HCT116 (cell line): ENCODE results near the gene SCRN2. TPM values are rescaled to one million over a fixed set of nuclear protein-coding genes. Genes with fewer than 3 reads are reported as not detected.

ENCODE experiments used
- ATAC-seq: fragments of 200-7000 bp; cut with Tn5 transposase; 2 replicates; pipeline ENCODE4 v1.9.1; 2020; ENCODE audit warnings: mild to moderate bottlenecking, moderate library complexity
- BruUV-seq: library from RNA; stranded (reverse); fragments of 400-500 nt; replicated peaks from 2 replicates; lab custom pipeline; 2021; lab: Mats Ljungman, UMichigan
- CTCF ChIA-PET: fragments of 300-600 bp; sonication (Branson Sonifier 250); formaldehyde crosslinking; loops from one replicate; lab custom pipeline; 2021; ENCODE audit warnings: antibody characterized with exemption; lab: Charles Lee
- POLR2A ChIA-PET: fragments of 300-600, 350-600 bp; sonication (Branson Sonifier 250); formaldehyde crosslinking; loops from one replicate; lab custom pipeline; 2021; ENCODE audit warnings: antibody characterized with exemption; lab: Charles Lee
- RAD21 ChIA-PET, 2 experiments: fragments of 300-600 bp; sonication (Branson Sonifier 250); formaldehyde crosslinking; loops; one replicate each; lab custom pipeline; 2023; ENCODE audit warnings: low total read pairs in 2 of 2; ENCODE audit not compliant: uncharacterized antibody in 2 of 2, unreplicated experiment in 2 of 2, low non-redundant PET in 1 of 2; lab: Charles Lee
- DNase-seq: peaks from one replicate; pipeline ENCODE4 v3.0.0-alpha.2; 2010; ENCODE audit warnings: low read depth, low spot score
- H2AFZ ChIP-seq: fragments of 200-600 bp; shearing (Covaris generic), sonication (generic); 2 replicates; pipeline ENCODE4 v1.6.1; 2017; ENCODE audit warnings: low read depth, mixed run types, mixed read lengths, antibody characterized with exemption, low read length; ENCODE audit not compliant: poor library complexity, severe bottlenecking
- H3K27ac ChIP-seq: 2 replicates; pipeline ENCODE4 v1.5.1; 2012; ENCODE audit warnings: low read depth, low read length
- H3K27me3 ChIP-seq: fragments of 200-600 bp; sonication (generic); 2 replicates; pipeline ENCODE4 v1.6.1; 2016; ENCODE audit warnings: mixed run types, low read length, mixed read lengths; ENCODE audit not compliant: insufficient read depth
- H3K36me3 ChIP-seq, 2 experiments: fragments of 200-500 bp in 1 of 2; fragments of 200-600 bp in 1 of 2; sonication (Bioruptor generic) in 1 of 2; sonication (generic) in 1 of 2; 2 replicates each; pipeline versions ENCODE4 v1.5.1 to v1.6.1; 2014 to 2016; ENCODE audit warnings: low read length in 2 of 2, inconsistent platforms in 1 of 2, mixed read lengths in 1 of 2, mixed run types in 1 of 2; ENCODE audit not compliant: insufficient read depth in 2 of 2, control insufficient read depth in 1 of 2
- H3K4me1 ChIP-seq, 2 experiments: fragments of 200-600 bp in 1 of 2; sonication (generic) in 1 of 2; 2 replicates each; pipeline versions ENCODE4 v1.5.1 to v1.6.1; 2012 to 2017; ENCODE audit warnings: low read length in 2 of 2, inconsistent platforms in 1 of 2, mild to moderate bottlenecking in 1 of 2, mixed read lengths in 1 of 2, mixed run types in 1 of 2, moderate library complexity in 1 of 2; ENCODE audit not compliant: insufficient read depth in 2 of 2, control insufficient read depth in 1 of 2
- H3K4me2 ChIP-seq: fragments of 200-600 bp; sonication (generic); 2 replicates; pipeline ENCODE4 v1.6.1; 2017; ENCODE audit warnings: mixed run types, low read length, mixed read lengths
- H3K4me3 ChIP-seq, 2 experiments: fragments of 200-600 bp in 1 of 2; sonication (generic) in 1 of 2; replicated peaks in 1 of 2; 2 replicates each; pipeline ENCODE4 v1.5.1; 2011 to 2016; ENCODE audit warnings: low read length in 2 of 2, control low read depth in 1 of 2, low read depth in 1 of 2, mild to moderate bottlenecking in 1 of 2, mixed read lengths in 1 of 2, mixed run types in 1 of 2
- H3K79me2 ChIP-seq: fragments of 200-600 bp; sonication (generic); 2 replicates; pipeline ENCODE4 v1.6.1; 2017; ENCODE audit warnings: mild to moderate bottlenecking, mixed run types, low read length, moderate library complexity, mixed read lengths; ENCODE audit not compliant: insufficient read depth
- H3K9ac ChIP-seq: fragments of 200-600 bp; sonication (generic); 2 replicates; pipeline ENCODE4 v1.6.1; 2016; ENCODE audit warnings: low read length, mixed read lengths
- H3K9me2 ChIP-seq: fragments of 200-600 bp; sonication (generic), shearing (Covaris generic); 2 replicates; pipeline ENCODE4 v1.6.1; 2017; ENCODE audit warnings: mixed run types, mild to moderate bottlenecking, moderate library complexity; ENCODE audit not compliant: insufficient read depth
- H3K9me3 ChIP-seq, 2 experiments: fragments of 200-500 bp in 1 of 2; fragments of 200-600 bp in 1 of 2; sonication (Bioruptor generic) in 1 of 2; sonication (generic) in 1 of 2; 2 replicates each; pipeline ENCODE4 v1.6.1; 2014 to 2017; ENCODE audit warnings: low read length in 2 of 2, mixed read lengths in 2 of 2, inconsistent platforms in 1 of 2, low read depth in 1 of 2, mild to moderate bottlenecking in 1 of 2, mixed run types in 1 of 2, moderate library complexity in 1 of 2; ENCODE audit not compliant: control insufficient read depth in 1 of 2, insufficient read depth in 1 of 2
- H4K20me1 ChIP-seq: fragments of 200-600 bp; sonication (generic), shearing (Covaris generic); 2 replicates; pipeline ENCODE4 v1.6.1; 2017; ENCODE audit warnings: mixed run types, mild to moderate bottlenecking, moderate library complexity; ENCODE audit not compliant: insufficient read depth
- ATF3 ChIP-seq: IDR thresholded peaks from 2 replicates; pipeline ENCODE4 v1.6.1; 2012
- CTCF ChIP-seq, 3 experiments: fragments of 200-600 bp in 1 of 3; sonication (generic) in 1 of 3; IDR thresholded peaks in 2 of 3; conservative IDR thresholded peaks in 1 of 3; 2 replicates each; pipeline ENCODE4 v1.5.1; 2012 to 2017; ENCODE audit warnings: low read depth in 2 of 3, low read length in 2 of 3, antibody characterized with exemption in 1 of 3, borderline replicate concordance in 1 of 3, control low read depth in 1 of 3, mild to moderate bottlenecking in 1 of 3, mixed read lengths in 1 of 3, mixed run types in 1 of 3, moderate library complexity in 1 of 3; ENCODE audit not compliant: insufficient read depth in 1 of 3
- EGR1 ChIP-seq: IDR thresholded peaks from 2 replicates; pipeline ENCODE4 v1.6.1; 2012; ENCODE audit warnings: low read depth
- ELF1 ChIP-seq: IDR thresholded peaks from 2 replicates; pipeline ENCODE4 v1.6.1; 2012; ENCODE audit warnings: low read depth, borderline replicate concordance
- EZH2 ChIP-seq: fragments of 200-600 bp; sonication (generic); IDR thresholded peaks from 2 replicates; pipeline ENCODE4 v1.6.1; 2017; ENCODE audit warnings: antibody characterized with exemption, mixed run types
- EZH2phosphoT487 ChIP-seq: fragments of 200-600 bp; IDR thresholded peaks from 2 replicates; pipeline ENCODE4 v1.6.1; 2018; ENCODE audit warnings: antibody characterized with exemption, borderline replicate concordance
- FOSL1 ChIP-seq: IDR thresholded peaks from 2 replicates; pipeline ENCODE4 v1.6.1; 2012; ENCODE audit warnings: low read depth
- POLR2AphosphoS5 ChIP-seq: IDR thresholded peaks from 2 replicates; pipeline ENCODE4 v1.6.1; 2011; ENCODE audit warnings: mild to moderate bottlenecking, low read depth, low read length, moderate library complexity
- RAD21 ChIP-seq: IDR thresholded peaks from 2 replicates; pipeline ENCODE4 v1.6.1; 2012; ENCODE audit warnings: low read depth, mild to moderate bottlenecking
- REST ChIP-seq: IDR thresholded peaks from 2 replicates; pipeline ENCODE4 v1.6.1; 2012; ENCODE audit warnings: low read depth
- SIN3A ChIP-seq: IDR thresholded peaks from 2 replicates; pipeline ENCODE4 v1.6.1; 2012; ENCODE audit warnings: low read depth
- SP1 ChIP-seq: IDR thresholded peaks from 2 replicates; pipeline ENCODE4 v1.6.1; 2012; ENCODE audit warnings: low read depth
- TCF7L2 ChIP-seq: IDR thresholded peaks from 2 replicates; pipeline ENCODE4 v1.7.0; 2011; ENCODE audit warnings: borderline replicate concordance, inconsistent platforms; ENCODE audit not compliant: insufficient read depth, insufficient read length; ENCODE audit errors: extremely low read depth
- YY1 ChIP-seq: IDR thresholded peaks from 2 replicates; pipeline ENCODE4 v1.6.1; 2011; ENCODE audit warnings: low read length, low read depth, moderate library complexity, mild to moderate bottlenecking; ENCODE audit not compliant: insufficient replicate concordance; ENCODE audit errors: extremely low read depth
- ZBTB33 ChIP-seq: IDR thresholded peaks from 2 replicates; pipeline ENCODE4 v1.6.1; 2011; ENCODE audit warnings: mild to moderate bottlenecking, low read length, moderate library complexity; ENCODE audit not compliant: insufficient replicate concordance; ENCODE audit errors: extremely low read depth
- ZFX ChIP-seq: fragments of 450-650 bp; IDR thresholded peaks from 2 replicates; pipeline ENCODE4 v1.6.1; 2017
- ZNF274 ChIP-seq: fragments of 200-500 bp; sonication (Bioruptor generic); IDR thresholded peaks from 2 replicates; pipeline ENCODE4 v1.6.1; 2014; ENCODE audit warnings: mild to moderate bottlenecking, low read depth, low read length, inconsistent platforms
- intact Hi-C: fragments of 100-400 bp; cut with micrococcal nuclease; formaldehyde crosslinking; loops from 2 replicates; pipeline ENCODE4 v1.10.0; 2022
- total RNA-seq: library from RNA; stranded (reverse); gene quantifications from one replicate; pipeline ENCODE4 v1.2.1, GENCODE V29; 2021; ENCODE audit not compliant: unreplicated experiment

The SCRN2 gene
- total RNA-seq, 1 experiment from 2014 or later, result 53.2 TPM

GRCh38 chr17:47860386-47860785 lies 19.3 kb upstream of the SCRN2 start:
- Histone ChIP-seq H3K4me3 (no peak overlapping the region), H3K9ac (no peak overlapping the region), H3K36me3 (no peaks in the 10 kb centered on the region), H3K27me3 (no peaks in the 10 kb centered on the region; the same call in 1 of the 2 replicates), H3K27ac (no peak overlapping the region), H3K9me3 (no peaks in the 10 kb centered on the region), H4K20me1 (no peaks in the 10 kb centered on the region), H3K79me2 (no peaks in the 10 kb centered on the region), H3K9me2 (no peaks in the 10 kb centered on the region), H3K4me1 (peaks cover 11 to 18% of the 10 kb centered on the region in 2 experiments), H2AFZ (no peak overlapping the region), H3K4me2 (no peak overlapping the region)
- intact Hi-C loops, result no loop called here
- DNase-seq, result no peak
- no TSS peak for BruUV-seq
- POLR2A ChIA-PET, result interaction anchor here (1.0 to 1.3 kb wide), 3 partner anchors 12 to 110 kb away, joined by 3 read pairs; partner anchors contain the start of genes CDK5RAP3 and SP2
- TF ChIP-seq ELF1 (no peak), RAD21 (no peak), ATF3 (no peak), ZNF274 (no peak), ZFX (no peak), SIN3A (no peak), FOSL1 (no peak), SP1 (no peak), EZH2phosphoT487 (no peak), REST (no peak), YY1 (no peak), CTCF (IDR thresholded peaks at IDR 0.05 in 2 of 3, conservative IDR thresholded peaks at IDR 0.05 in 1 of 3; ENCODE audit: borderline replicate concordance in 1 of 3, insufficient read depth in 1 of 3, low read depth in 2 of 3, low read length in 2 of 3) (no peak), EZH2 (no peak), POLR2AphosphoS5 (no peak), TCF7L2 (no peak), EGR1 (no peak), ZBTB33 (no peak)
- RAD21 ChIA-PET, result no interaction called here
- CTCF ChIA-PET, result interaction anchor here (0.7 kb wide), 1 partner anchor 10 kb away, joined by 4 read pairs; the partner anchor contains the start of gene SP6
- ATAC-seq, result no peak
